AG10803 (cell line): ENCODE data around the gene GPS2.
A peak's percentile ranks its signal among the peaks of the same experiment; 100 is the strongest.

Experiments
- DNase-seq: peaks from one replicate; pipeline ENCODE4 v3.0.0; 2010; ENCODE audit warnings: low read depth
- H3K4me3 ChIP-seq: 2 replicates; pipeline ENCODE4 v1.5.1; 2011; ENCODE audit warnings: mild to moderate bottlenecking, low read length, control low read depth
- CTCF ChIP-seq: conservative IDR thresholded peaks from 2 replicates; pipeline ENCODE4 v1.5.1; 2011; ENCODE audit warnings: mild to moderate bottlenecking, low read length, control low read depth, inconsistent platforms

Gene GPS2

GRCh38 chr17:7315570-7316235 lies 543 bp upstream of the GPS2 start:
- H3K4me3 ChIP-seq = peak overlapping the region; percentile 79
- DNase-seq = no peak
- TF ChIP-seq CTCF = no peak

GRCh38 chr17:7313890-7314718 lies 1.1 kb downstream of the GPS2 start:
- peak; percentile 20 for DNase-seq
- TF ChIP-seq CTCF = no peak
- peak overlapping the region; percentile 79 for H3K4me3 ChIP-seq

- no peak for DNase-seq
- no peak; the same call in 1 of the 2 replicates for TF ChIP-seq CTCF
- H3K4me3 ChIP-seq = no peak overlapping the region
These were observed 1.9 kb downstream of the GPS2 start for GRCh38 chr17:7313088-7313889.

- DNase-seq = no peak
- TF ChIP-seq CTCF = no peak
- no peak overlapping the region for H3K4me3 ChIP-seq
These were observed 2.6 kb downstream of the GPS2 start for GRCh38 chr17:7312432-7313087.

GRCh38 chr17:7311110-7311705 lies 4.0 kb downstream of the GPS2 start:
- no peak overlapping the region for H3K4me3 ChIP-seq
- no peak for TF ChIP-seq CTCF
- DNase-seq = no peak

GRCh38 chr17:7309628-7310027 lies 5.5 kb downstream of the GPS2 start:
- TF ChIP-seq CTCF = no peak
- peak overlapping the region; percentile 93 for H3K4me3 ChIP-seq
- no peak for DNase-seq
